NCI-H446 (cell line): ENCODE measurements around the gene LIX1L.

Experiments used
- DNase-seq, 2 experiments: peaks; one replicate each; lab custom pipeline; 2025; lab: John Stamatoyannopoulos, UW

Gene LIX1L

DNA sequence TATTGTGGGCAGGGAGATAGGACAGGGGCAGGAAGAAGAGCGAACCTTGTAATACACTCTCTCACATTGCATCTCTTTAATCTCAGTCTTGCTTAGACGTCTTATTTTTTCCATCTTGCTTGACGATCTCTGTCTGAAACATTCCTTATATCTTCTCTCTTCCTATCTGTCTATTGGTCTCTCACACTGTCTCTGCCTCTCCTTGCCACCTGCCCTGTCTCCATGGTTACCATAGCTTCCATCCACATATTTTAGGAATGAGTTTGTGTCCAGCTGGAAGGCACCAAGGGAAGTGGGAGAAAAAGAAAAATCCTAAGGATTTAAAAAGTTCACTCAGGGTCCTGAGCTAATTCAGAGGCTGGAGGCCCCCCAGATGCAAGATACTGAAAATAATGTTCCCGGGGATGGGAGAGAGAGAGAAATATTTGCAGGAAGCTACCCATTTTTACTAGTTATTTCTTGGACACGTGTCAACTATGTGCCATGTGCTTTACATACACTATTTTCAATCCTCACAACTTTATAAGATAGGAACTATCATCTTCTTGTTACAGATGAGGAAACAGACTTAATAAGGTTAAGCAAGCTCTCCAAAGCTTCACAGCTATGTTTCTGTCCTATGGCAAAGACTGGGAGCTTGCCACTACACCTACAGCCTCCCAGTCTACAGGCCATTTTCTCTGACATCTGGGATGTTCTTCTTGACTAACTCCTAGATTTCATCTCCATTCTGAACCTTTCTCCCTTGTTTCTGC lies 5.6 kb upstream of the LIX1L start:
- peak in 1 of 2 experiments; percentile 19 for DNase-seq

DNA sequence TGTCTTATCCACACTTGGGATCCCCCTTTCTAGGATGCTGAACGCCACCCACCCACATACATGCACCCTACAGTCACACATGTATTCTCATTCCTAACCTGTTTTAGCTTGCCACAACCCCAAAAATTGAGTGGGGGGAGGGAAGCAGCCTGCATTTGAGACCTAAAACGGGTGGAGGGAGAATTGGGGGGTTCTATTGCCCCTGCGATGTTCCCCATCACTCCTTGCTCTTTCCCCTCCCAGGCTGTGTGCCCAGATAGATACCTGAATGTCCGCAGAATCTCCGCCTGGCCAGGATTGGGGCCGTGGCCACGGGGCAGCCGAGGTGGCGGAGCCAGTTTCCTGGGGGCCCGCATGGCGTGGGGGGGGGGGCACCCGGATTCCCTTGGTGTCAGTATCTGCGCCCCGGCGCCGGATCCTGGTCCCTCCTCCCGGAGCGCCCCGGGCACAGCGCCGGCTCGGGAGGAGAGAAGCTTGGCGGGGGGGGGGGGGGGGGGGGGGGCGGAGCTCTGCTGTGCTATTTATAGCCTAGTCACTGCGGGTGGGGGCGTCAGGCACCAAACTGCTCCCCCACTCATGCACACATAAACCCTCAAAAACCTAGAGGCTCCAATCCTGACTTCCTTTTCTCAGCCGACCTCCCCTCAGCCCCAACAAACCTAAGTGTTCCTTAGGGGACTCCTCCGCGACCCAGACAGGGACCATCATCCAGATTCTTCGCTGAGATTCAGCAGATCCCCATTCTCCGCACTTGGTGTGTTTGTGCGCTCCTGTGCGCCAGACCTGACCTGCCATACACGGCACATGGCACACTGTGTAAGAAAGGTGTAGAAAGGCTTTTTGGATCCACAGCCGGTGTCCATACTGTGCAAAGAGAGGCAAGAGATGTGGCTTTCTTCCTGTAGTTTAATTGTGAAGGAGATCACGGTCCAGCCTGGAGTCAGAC lies 4.6 kb upstream of the LIX1L start:
- no peak for DNase-seq

- DNase-seq, result peak in 1 of 2 experiments; percentile 6
These were observed 3.8 kb upstream of the LIX1L start for GRCh38 chr1:145961425-145962156.

DNA sequence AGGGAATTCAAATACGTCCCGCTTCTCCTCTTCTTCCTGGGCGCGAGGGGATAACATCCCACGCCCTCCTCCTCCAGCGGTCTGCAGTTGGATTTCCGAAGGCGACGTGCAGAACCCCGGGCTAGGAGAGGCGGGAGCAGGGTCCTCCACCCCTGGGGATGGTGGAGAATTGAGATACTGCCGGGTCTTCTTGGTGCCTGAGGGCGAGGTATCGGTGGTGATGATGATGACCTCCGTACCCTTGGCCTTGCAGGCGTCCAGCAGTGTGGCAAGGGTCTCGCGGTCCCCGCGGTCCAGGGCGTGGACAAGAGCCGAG lies 3.2 kb upstream of the LIX1L start:
- DNase-seq, result no peak

DNA sequence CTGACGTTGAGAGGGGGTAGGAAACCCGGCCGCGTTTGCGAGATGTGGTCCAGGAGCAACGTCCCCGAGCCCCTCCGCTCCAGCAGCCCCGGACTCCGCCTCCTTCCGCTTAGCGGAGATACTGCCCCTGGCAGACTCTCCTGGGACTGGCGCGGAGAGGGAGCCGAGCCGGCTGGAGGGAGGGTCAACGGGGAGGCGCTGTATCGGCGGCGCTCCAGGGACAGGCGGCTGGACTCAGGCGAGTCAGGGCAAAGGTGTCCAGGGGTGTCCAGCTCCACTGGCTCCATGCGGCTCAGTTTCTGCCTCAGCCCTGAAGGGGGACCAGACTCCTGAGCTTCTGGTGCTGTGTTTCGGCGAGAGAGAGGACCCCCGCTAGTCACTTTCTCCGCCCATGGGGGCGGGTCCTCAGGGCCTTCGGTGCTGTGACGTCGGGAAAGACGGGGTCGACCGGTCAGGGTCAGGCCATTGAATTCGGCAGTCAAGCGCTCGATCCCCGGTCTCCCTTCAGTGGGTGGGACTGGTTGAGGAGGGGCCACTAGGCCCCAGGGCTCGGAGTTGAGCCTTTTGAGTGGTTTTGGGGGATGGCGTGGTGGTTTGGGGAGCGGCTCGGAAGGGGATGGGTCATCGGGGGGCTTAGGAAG lies 2.8 kb upstream of the LIX1L start:
- DNase-seq, result peak in 1 of 2 experiments; percentile 30

DNA sequence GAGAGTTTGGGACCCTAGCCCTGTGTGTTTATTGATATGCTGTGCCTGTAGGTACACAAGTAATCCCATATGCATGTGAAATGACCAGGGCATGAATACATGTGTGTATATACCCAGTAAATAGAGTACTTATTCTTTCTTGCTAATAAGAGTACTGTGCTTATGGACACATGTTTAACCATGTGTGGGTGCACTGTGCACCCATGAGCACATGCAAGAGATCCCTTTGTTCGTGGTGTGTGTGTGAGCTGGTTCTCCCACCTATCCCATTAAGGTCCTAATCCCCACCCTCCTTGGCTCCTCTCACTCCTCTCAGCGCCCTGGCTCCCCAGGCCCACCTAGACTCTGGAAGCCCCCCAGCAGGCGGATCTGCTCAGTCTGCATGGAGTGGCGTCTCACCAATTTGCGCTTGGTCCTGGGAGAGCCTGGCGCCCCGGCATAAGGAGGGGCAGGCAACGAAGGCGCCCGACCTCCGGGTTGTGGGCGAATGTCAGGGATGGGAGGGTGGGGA lies 2.2 kb upstream of the LIX1L start:
- DNase-seq, result no peak

DNA sequence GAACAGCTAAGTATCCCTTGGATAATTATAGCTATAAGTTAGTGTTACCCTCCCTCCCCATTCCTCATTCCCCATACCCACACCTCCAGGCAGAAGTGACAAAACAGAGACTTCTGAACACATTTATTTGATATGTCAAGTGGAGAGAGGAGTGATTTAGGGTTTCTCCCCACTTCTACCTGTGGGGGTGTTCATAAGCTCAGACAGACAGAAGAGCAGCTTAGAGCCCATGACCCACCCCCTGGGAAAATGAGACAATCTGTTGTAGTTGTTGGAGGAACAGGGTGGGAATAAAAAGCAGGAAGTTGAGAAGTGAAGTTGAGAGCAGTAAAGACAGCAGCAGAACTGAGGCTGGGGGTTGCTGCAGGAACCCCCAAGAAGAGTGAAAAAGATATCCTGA lies 1.5 kb upstream of the LIX1L start:
- DNase-seq, result no peak

DNA sequence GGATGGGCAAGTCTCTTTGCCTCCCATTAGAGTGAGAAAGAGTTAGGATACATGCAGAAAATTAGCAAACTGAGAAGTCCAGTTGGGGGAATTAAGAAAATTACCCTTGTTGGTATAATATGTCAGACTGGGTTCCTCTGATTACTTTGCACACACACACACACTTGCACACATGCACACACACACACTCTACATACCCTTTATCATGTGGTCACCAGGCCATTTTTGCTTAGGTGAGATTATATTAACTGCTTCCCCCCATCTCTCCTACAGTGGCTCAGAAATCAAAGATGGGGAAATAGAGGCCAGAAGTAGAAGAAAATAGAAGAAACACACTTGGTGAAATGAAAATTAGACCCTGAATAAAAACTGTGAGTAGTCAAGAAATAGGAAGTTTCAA lies 917 bp upstream of the LIX1L start:
- no peak for DNase-seq

GRCh38 chr1:145956781-145957442 lies 905 bp downstream of the LIX1L start:
- DNase-seq, result peak; percentile 46 to 70

GRCh38 chr1:145956361-145956760 lies 1.5 kb downstream of the LIX1L start:
- no peak for DNase-seq

DNA sequence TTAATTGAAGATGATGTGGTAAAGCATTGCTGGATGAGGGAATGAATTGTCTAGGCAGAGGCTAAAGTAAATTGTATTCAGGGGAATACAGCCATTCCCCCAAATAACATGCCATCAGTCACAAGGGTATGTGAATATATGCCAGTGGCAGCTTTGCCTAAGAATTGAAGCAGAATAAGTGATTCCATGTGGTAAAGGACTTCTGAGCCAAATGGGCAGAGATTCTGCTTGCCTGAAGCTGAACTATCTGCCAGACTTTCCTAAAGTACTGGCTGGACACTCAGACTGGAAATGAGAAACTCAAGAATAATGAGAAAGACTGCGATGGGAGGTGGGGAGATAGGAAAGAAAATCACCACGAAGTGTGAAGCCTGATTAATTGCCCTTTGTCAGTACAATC lies 2.4 kb downstream of the LIX1L start:
- DNase-seq, result peak in 1 of 2 experiments; percentile 73

DNA sequence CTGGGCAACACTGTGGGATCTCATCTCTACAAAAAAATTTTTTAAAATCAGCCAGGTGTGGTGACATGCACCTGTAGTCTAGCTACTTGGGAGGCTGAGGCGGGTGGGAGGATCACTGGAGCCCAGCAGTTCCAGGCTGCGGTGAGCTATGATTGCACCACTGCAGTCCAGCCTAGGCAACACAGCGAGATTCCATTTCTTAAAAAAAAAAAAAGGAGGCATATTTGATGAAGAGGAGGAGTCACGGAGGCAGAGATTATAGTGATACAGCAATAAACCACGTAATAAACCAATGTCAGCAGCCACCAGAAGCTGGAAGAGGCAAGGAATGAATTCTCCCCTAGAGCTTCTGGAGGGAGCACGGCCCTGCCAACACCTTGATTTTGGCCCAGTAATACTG lies 4.0 kb downstream of the LIX1L start:
- no peak for DNase-seq

GRCh38 chr1:145952903-145953302 lies 4.9 kb downstream of the LIX1L start:
- DNase-seq, result no peak

DNA sequence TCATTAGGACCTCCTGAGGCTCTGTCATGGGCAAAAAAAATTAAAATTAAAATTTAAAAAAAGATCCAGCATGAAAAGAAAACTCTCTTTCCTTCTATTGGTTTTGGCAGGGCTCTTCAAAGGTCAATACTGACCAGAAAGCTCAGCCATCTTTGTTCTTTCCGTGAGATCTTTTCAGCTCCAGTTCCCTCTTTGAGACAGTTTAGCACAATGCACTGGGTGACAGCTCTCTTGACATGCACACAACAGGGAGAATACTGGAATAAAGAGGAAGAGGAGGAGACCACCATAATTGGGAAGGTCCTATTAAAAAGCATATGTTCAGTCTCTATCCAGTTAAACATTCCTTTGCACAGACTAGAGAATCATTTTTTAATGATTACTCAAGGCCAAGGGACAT lies 6.3 kb downstream of the LIX1L start:
- DNase-seq, result no peak

DNA sequence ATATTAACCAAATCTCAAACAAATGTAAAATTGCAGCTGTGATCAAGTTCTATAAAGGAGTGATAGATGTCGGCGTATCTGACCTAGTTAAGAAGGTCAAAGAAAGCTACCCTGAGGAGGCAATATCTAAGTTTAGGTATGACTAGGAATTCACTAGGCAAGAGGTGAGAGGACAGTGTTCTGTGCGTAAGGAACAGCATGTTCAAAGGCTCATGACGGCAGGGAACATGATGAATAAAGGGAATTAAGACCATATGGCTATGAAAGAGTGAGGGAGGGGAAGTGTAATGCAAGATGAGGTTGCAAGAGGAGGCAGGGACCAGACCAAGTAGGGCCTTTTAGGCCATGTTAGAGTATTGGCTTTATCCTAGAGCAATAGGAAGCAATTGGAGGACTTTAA lies 8.6 kb downstream of the LIX1L start:
- no peak for DNase-seq

DNA sequence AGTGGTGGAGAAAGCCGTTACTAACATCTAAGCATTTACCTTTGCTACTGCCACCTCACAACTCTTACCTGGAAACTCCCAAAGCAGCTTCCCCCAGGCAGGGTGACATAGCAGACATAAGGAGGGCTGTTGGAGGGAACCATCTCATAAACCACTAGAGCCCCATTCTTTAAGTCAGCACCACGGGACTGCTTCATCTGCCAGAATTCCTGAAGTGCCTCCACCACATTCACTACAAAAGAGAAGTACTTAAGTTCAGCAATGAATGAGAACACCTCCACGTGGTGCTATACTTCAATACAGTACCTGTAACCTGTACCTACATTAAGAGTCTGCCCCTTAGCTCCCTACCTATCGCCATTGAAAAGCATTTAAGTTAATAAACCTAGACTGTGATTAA lies 10.3 kb downstream of the LIX1L start:
- no peak for DNase-seq

- DNase-seq, result no peak
These were observed 11.3 kb downstream of the LIX1L start for GRCh38 chr1:145946477-145946986.

- DNase-seq, result no peak
These were observed 13.3 kb downstream of the LIX1L start for GRCh38 chr1:145944532-145944931.

DNA sequence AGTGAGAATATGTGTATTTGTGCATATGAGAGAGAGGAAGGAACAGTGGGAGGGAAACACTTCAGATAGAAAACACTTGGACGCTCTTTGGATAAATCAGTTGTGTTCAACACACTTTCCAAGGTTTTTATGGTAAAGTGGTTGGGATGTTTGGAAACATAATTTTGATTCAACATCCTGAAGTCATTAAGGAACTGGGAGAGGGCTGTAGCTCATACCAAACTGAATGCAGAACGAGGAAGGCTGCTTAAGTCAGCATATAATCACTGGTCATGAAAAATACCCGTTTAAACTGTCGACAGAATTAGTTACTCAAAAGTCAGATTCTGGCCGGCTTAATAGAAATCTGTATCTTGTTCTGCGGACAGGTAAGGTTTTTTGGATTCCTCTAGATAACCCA lies 14.9 kb downstream of the LIX1L start:
- no peak for DNase-seq

DNA sequence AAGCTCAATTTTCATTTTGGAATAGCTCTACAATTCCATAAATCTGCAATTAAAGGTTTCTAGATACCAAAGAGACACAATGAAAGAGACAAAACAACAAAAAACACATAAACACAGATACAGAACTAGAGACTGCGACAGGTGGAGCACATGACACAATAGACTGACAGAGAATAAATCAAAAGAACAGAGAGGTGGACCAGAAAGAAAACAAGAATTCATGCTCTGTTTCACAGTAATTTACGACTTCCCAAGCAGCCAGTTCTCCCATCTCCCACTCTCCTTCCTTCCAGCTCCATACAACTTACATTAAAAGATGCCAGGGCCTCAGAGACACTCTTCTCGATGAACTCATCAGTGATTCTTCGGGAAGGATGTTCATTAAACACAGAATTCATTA lies 15.4 kb downstream of the LIX1L start:
- no peak for DNase-seq

- no peak for DNase-seq
These were observed 20.4 kb downstream of the LIX1L start for GRCh38 chr1:145937436-145937835.
